ENCODE data around the gene AGAP1. TPM values are rescaled to one million over a fixed set of nuclear protein-coding genes. Genes with fewer than 3 reads are reported as not detected.
"Not testable (repeated sequence)": the region's sequence is repeated elsewhere in the genome, so short reads cannot be mapped to it uniquely, and the experiment has no call there.

AGAP1 gene
- total RNA-seq, 2 experiments from 2014 or later: 1.8 to 2.0 TPM

DNA sequence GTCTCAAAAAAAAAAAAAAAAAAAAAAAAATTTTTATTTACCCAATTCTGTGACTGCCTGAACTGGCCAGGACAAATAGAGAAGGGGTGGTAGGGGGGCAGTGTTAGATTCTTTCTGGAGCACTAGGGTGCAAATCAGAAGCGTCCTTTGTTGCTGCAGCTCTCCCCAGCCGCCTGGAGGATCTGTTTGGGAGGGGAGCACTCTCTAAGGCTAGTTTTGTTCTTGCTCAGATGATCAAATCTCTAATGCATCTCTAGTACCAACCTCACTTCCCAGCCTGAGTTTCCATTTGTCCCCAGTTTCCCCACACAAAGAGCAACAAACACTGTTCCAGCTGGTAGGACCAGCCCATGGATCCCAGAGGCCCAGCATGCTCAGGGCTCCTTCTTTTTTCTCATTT lies 591.4 kb downstream of the AGAP1 start:
- no peaks in the 10 kb centered on the region for H3K4me1 Mint-ChIP-seq (ENCODE audit: low read depth)
- no peak overlapping the region for H3K27ac Mint-ChIP-seq
- DNase-seq: no peak
- H3K9me3 Mint-ChIP-seq: no peaks in the 10 kb centered on the region
- no peak overlapping the region for H3K4me3 Mint-ChIP-seq
- H3K36me3 Mint-ChIP-seq: no peaks in the 10 kb centered on the region
- ChIA-PET POLR2A (no interaction called here), CTCF (no interaction called here)
- H3K27me3 Mint-ChIP-seq: no peaks in the 10 kb centered on the region
- intact Hi-C loops (cut with micrococcal nuclease): no loop called here

DNA sequence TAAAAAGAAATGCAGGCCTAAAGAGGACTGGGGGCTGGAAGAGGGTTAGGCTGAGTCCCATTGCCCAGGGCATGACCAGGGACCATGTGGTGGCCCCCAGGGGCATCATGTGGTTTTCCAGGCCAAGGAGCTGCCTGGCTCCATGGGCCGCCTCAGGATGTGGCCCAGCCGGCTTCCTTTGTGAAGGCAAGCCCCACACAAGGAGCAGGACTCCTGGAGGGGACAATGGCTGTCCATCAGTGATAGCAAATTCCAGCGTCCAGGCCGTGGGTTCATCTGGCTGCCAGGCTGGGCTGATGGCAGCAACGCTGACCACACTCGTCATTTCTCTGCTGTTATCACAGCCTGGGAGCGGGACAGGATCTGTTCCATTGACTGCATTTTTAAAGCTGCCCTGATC lies 591.8 kb downstream of the AGAP1 start:
- DNase-seq: no peak
- Mint-ChIP-seq H3K27me3 (no peaks in the 10 kb centered on the region), H3K36me3 (no peaks in the 10 kb centered on the region), H3K9me3 (no peaks in the 10 kb centered on the region), H3K27ac (no peak overlapping the region), H3K4me1 (ENCODE audit: low read depth) (no peaks in the 10 kb centered on the region), H3K4me3 (no peak overlapping the region)
- intact Hi-C loops (cut with micrococcal nuclease): no loop called here
- CTCF ChIA-PET: no interaction called here
- POLR2A ChIA-PET: no interaction called here

DNA sequence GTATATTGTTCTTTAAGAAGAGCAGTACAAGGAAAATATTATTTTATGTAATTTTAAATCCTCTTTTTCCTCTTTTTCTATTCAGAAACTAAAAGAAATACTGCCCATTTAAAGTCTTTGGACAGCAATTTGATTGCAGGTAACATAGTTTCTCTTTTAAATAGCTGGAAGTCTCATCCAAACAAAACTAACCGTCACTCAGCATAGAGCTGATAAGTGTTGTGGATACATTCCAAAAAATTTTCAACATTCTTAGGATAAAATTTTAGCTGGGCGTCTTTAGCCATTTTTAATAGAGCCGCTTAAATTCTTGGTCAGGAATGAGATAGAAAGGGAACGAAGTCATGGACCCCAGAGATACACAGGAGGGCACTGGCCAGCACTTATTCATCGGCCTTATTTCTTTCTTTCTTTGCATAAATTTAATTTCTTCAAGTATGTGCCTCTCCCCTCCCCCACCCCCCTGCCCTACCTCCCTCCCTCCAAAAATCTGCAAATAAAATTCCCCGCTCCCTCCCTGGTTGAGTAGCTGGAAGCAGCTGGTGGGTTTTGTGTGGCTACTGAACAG lies 592.6 kb downstream of the AGAP1 start:
- DNase-seq: no peak
- no peaks in the 10 kb centered on the region for H3K9me3 Mint-ChIP-seq
- H3K27me3 Mint-ChIP-seq: no peaks in the 10 kb centered on the region
- no peak overlapping the region for H3K4me3 Mint-ChIP-seq
- no peaks in the 10 kb centered on the region for H3K4me1 Mint-ChIP-seq (ENCODE audit: low read depth)
- no peak overlapping the region for H3K27ac Mint-ChIP-seq
- POLR2A ChIA-PET: no interaction called here
- CTCF ChIA-PET: no interaction called here
- no peaks in the 10 kb centered on the region for H3K36me3 Mint-ChIP-seq
- intact Hi-C loops (cut with micrococcal nuclease): no loop called here

DNA sequence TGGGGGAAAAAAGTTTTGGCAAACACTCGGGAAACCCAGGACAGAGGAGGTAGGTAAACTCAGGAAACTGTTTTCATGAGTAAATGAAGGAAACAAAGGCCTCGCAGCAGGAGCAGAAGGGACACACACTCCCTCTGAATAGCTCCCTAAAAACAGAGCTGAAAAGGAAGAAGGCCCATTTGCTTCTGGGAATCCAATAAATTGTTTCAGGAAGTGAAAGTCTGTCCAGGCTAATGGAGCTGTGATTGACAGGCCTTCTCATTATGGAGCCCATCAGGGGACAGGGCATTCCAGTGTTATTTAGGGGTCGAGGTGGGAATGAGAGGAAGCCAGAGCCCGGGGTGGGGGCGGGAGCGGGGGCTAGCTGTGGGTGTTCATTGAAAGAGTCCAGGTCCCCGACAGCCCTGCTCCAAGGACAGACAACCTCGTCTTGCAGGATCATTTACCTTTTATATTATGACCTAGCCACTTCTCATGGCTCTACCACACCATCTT lies 593.2 kb downstream of the AGAP1 start:
- H3K4me1 Mint-ChIP-seq (ENCODE audit: low read depth): no peaks in the 10 kb centered on the region
- ChIA-PET CTCF (no interaction called here), POLR2A (no interaction called here)
- no peaks in the 10 kb centered on the region for H3K36me3 Mint-ChIP-seq
- no peaks in the 10 kb centered on the region for H3K9me3 Mint-ChIP-seq
- H3K27ac Mint-ChIP-seq: no peak overlapping the region
- peaks cover 4% of the 10 kb centered on the region for H3K27me3 Mint-ChIP-seq
- no peak overlapping the region for H3K4me3 Mint-ChIP-seq
- intact Hi-C loops (cut with micrococcal nuclease): no loop called here
- no peak for DNase-seq

DNA sequence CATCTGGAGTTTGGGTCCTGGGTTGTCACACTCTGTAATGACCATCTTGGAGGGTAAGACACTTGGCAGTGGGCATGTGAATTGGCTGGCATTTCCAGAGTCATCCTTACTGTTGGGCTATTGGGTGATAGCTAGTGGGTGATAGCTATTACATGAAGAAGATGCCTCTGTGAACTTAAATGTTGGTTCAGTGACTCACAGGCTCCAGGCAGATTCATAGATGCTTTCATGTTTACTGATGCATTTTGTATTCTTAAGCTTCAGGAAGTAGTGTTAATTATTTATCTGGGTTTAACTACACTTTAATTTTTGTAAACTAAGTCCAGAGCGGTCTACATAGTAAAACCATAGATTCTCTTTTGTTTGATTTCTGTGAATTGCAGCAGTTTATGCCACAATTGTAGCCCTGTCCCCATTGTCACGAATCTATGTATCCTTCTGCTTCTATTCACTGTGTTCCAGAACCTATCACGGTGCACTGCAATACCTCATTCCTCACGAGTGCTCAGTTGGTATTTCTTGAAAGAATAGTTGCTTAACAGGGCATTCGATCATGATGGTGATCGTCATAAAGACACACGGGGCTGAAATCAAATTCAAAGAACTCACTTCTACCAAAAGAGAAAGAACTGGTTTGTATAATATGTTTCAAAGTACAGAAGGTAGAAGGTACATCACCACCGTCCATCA lies 594.7 kb downstream of the AGAP1 start:
- H3K4me3 Mint-ChIP-seq: no peak overlapping the region
- no peaks in the 10 kb centered on the region for H3K36me3 Mint-ChIP-seq
- CTCF ChIA-PET: no interaction called here
- H3K9me3 Mint-ChIP-seq: no peaks in the 10 kb centered on the region
- POLR2A ChIA-PET: no interaction called here
- intact Hi-C loops (cut with micrococcal nuclease): no loop called here
- no peaks in the 10 kb centered on the region for H3K4me1 Mint-ChIP-seq (ENCODE audit: low read depth)
- DNase-seq: no peak
- peaks cover 4% of the 10 kb centered on the region for H3K27me3 Mint-ChIP-seq
- no peak overlapping the region for H3K27ac Mint-ChIP-seq

DNA sequence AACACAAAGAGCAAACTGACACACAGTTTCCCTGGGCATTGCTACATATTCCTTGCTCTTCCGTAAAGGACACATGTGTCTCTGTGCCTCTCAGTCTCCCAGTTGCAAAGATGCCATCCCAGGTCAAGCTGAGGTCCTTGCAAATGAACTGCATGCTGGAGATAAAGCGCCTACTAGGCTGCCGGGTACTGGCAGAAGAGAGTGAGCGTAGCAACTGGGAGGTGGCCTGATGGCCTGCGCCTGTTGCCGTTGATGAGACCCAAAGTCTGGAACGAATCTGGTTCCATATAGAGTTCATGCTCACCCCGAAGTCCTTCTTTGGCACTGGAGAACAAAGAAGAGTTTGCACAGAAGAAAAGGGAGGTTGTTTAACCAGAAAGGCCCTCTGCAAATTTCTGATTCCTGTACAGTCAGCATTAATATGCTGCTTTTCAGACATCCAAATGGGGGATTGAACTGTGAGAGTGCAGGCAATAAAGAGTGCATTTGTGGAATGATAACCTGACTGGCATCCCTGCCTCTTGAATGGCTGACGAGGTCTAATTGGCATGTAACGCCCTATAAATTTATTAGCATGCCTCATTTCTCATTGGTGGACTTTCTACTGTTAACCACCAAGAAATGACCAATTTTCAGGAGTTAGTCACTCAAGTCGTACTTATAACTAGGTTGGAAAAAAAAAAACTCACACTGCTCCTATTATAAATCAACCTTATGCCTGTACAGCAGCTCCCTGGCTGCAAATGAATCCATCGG lies 595.6 kb downstream of the AGAP1 start:
- CTCF ChIA-PET: no interaction called here
- Mint-ChIP-seq H3K4me3 (no peak overlapping the region), H3K9me3 (no peaks in the 10 kb centered on the region), H3K36me3 (no peaks in the 10 kb centered on the region), H3K4me1 (ENCODE audit: low read depth) (no peaks in the 10 kb centered on the region), H3K27me3 (peaks cover 4% of the 10 kb centered on the region), H3K27ac (no peak overlapping the region)
- intact Hi-C loops (cut with micrococcal nuclease): no loop called here
- POLR2A ChIA-PET: no interaction called here
- DNase-seq: no peak

DNA sequence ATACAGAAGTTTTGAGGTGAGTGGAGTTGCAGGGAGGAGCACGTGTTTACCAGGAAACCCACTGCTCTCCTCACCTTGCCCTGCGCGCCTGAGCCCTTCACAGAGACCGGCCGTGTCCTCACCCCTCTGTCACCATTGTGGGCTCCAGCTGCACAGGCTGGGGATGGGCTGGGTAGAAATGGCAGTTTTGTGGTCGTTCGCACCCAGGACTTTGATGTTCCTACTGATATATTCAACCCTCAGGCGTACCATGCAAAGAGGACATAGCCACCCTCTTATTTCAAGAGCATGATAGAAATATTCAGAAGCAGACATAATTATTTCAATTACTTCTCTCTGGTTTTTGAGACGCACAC lies 596.2 kb downstream of the AGAP1 start:
- ChIA-PET POLR2A (no interaction called here), CTCF (no interaction called here)
- H3K27me3 Mint-ChIP-seq: peaks cover 4% of the 10 kb centered on the region
- H3K27ac Mint-ChIP-seq: no peak overlapping the region
- no peaks in the 10 kb centered on the region for H3K36me3 Mint-ChIP-seq
- intact Hi-C loops (cut with micrococcal nuclease): no loop called here
- H3K4me1 Mint-ChIP-seq (ENCODE audit: low read depth): no peaks in the 10 kb centered on the region
- no peak overlapping the region for H3K4me3 Mint-ChIP-seq
- no peak for DNase-seq
- H3K9me3 Mint-ChIP-seq: no peaks in the 10 kb centered on the region

DNA sequence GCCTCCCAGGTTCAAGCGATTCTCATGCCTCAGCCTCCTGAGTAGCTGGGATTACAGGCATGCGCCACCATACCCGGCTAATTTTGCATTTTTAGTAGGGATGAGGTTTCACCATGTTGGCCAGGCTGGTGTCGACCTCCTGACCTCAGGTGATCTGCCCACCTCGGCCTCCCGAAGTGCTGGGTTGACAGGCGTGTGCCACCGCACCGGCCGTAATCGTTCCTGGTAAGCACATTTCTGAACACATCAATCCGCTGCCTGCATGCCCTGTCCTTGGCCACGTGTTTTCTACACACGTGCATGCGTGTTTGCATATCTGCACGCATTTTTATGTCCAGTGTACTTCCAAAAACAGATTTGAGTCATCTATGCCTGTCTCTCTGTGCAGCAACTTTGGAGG lies 597.0 kb downstream of the AGAP1 start:
- H3K4me3 Mint-ChIP-seq; H3K36me3 Mint-ChIP-seq; POLR2A ChIA-PET; intact Hi-C loops (cut with micrococcal nuclease); CTCF ChIA-PET; H3K27me3 Mint-ChIP-seq; H3K9me3 Mint-ChIP-seq; H3K27ac Mint-ChIP-seq; H3K4me1 Mint-ChIP-seq (ENCODE audit: low read depth); DNase-seq: not testable (repeated sequence)

DNA sequence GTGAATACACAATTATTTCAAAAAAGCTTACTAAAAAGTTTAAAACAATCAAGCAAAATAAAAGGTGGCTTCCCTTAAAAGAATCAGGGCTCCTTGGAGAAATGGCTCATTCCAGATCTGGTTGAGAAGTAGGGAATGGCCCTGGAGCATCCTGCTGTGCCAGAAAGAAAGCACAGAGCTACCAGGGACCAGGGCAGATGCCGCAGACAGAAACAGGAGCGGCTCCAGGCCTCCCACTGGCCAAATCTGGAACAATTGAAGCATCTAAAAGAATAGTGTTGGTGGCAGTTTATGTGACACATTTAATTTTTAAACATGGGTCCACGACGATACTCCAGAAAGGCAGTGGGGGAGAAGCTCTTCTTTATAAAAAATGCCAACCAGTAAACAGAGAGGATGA lies 598.9 kb downstream of the AGAP1 start:
- no peaks in the 10 kb centered on the region for H3K36me3 Mint-ChIP-seq
- H3K27me3 Mint-ChIP-seq: peaks cover 4% of the 10 kb centered on the region
- DNase-seq: no peak
- H3K4me1 Mint-ChIP-seq (ENCODE audit: low read depth): no peaks in the 10 kb centered on the region
- H3K9me3 Mint-ChIP-seq: no peaks in the 10 kb centered on the region
- intact Hi-C loops (cut with micrococcal nuclease): no loop called here
- CTCF ChIA-PET: no interaction called here
- no peak overlapping the region for H3K27ac Mint-ChIP-seq
- POLR2A ChIA-PET: no interaction called here
- H3K4me3 Mint-ChIP-seq: no peak overlapping the region

DNA sequence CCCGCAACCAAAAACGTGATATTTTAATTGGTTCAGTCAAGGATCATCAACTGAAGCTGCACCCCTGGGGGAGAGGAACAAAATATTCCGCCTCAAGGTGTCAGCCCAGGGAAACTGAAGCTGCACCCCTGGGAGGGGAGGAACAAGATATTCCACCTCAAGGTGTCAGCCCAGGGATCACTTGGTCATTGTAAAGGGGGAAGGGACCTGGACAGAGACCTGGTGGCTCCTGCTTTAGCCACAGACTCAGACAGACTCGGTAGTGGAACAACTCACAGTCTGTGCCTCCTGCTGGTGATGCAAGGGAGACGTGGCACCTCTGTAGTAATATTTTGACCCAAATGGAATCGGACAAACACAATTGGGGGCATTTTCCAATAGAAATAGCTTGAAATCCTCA lies 599.3 kb downstream of the AGAP1 start:
- intact Hi-C loops (cut with micrococcal nuclease): no loop called here
- ChIA-PET CTCF (no interaction called here), POLR2A (no interaction called here)
- Mint-ChIP-seq H3K27ac (no peak overlapping the region), H3K9me3 (no peaks in the 10 kb centered on the region), H3K36me3 (no peaks in the 10 kb centered on the region), H3K4me3 (no peak overlapping the region), H3K27me3 (peaks cover 4% of the 10 kb centered on the region), H3K4me1 (ENCODE audit: low read depth) (no peaks in the 10 kb centered on the region)
- no peak for DNase-seq

DNA sequence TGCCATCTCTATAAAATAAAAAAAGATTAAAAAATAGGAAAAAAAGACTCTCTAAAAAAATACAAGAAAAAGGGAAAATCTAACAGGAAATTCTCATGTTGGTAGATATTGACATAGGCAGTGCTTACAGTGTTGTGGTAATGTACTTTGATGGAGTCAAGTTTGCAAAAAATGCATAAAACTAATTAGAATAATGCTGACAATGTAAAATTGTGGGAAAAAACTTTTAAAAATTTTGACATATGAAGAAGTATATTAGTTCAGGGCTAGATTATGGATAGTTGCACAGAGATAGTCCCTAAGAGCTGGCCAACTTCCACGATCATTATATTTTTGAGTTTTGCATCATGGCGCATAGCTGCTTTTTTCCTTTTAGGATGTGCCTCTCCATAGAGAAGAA lies 601.7 kb downstream of the AGAP1 start:
- ChIA-PET POLR2A (no interaction called here), CTCF (no interaction called here)
- no peak for DNase-seq
- intact Hi-C loops (cut with micrococcal nuclease): no loop called here
- H3K27ac Mint-ChIP-seq: no peak overlapping the region
- H3K36me3 Mint-ChIP-seq: no peaks in the 10 kb centered on the region
- no peak overlapping the region for H3K4me3 Mint-ChIP-seq
- no peaks in the 10 kb centered on the region for H3K4me1 Mint-ChIP-seq (ENCODE audit: low read depth)
- H3K27me3 Mint-ChIP-seq: peaks cover 4% of the 10 kb centered on the region
- H3K9me3 Mint-ChIP-seq: no peaks in the 10 kb centered on the region

DNA sequence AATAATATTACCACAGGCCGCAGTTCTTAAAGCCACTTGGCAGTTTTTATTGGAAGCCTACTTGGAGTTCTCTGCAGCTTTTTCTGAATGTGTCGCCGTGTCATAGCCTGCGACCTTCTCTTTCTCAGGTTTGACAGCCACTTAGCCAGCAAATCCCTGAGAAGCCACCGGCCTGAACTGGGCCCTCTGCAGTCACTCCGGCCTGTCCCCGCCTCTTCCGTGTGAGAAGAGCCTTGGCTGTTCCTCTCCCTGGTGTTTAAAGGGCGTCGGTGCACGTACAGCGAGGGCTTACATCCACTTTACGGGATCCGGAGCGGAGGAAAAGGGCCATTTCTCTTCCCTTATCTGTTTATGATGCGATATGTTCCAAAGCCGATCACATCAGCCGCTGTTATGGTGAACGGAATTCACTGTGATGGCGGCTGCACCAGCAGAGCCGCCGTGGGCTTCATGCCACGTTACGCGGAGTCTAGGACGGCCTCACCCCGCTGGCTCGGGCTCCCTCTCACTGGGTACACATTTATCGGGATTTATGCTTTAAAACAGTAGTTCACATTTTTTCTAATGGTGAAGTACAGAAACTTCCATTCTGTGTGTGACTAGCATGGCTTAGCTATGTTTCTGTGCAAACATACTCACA lies 607.6 kb downstream of the AGAP1 start:
- no peaks in the 10 kb centered on the region for H3K27me3 Mint-ChIP-seq
- no peaks in the 10 kb centered on the region for H3K9me3 Mint-ChIP-seq
- H3K36me3 Mint-ChIP-seq: no peaks in the 10 kb centered on the region
- intact Hi-C loops (cut with micrococcal nuclease): no loop called here
- no peaks in the 10 kb centered on the region for H3K4me1 Mint-ChIP-seq (ENCODE audit: low read depth)
- ChIA-PET POLR2A (no interaction called here), CTCF (no interaction called here)
- no peak for DNase-seq
- H3K27ac Mint-ChIP-seq: no peak overlapping the region
- H3K4me3 Mint-ChIP-seq: no peak overlapping the region

DNA sequence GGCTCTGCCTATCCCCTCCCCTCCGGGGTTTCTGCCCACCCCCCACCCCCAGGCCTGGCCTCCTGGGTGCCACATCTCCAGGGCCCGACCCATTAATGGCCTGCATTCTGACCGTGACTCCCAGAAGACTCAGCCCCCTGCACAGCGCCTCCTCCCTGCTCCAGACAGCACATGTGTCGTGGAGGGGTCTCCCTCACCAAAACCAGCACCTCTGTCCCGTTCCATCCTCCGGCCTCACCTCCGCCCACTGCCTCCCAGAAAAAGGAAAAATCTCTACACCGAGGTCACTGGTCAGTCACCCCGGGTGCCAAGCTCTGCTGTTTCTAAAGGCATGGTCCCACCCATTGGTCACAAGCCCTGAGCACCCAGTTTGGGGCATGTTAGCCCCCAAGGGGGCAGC lies 609.1 kb downstream of the AGAP1 start:
- Mint-ChIP-seq H3K9me3 (no peaks in the 10 kb centered on the region), H3K36me3 (no peaks in the 10 kb centered on the region), H3K4me3 (no peak overlapping the region), H3K4me1 (ENCODE audit: low read depth) (no peaks in the 10 kb centered on the region), H3K27me3 (no peaks in the 10 kb centered on the region), H3K27ac (no peak overlapping the region)
- ChIA-PET CTCF (no interaction called here), POLR2A (no interaction called here)
- no peak for DNase-seq
- intact Hi-C loops (cut with micrococcal nuclease): no loop called here
